KBM-7 (cell line): ENCODE data around the gene EPB41L3.

Experiments
- DNase-seq: peaks from one replicate; pipeline ENCODE4 v3.0.0-alpha.2; 2015
- in situ Hi-C: fragments of 300-500 bp; cut with MboI; formaldehyde crosslinking; loops from 2 replicates; pipeline ENCODE4 v1.14.3; 2020; ENCODE audit warnings: low sequenced_read_pairs, low pct_unique_long_range_greater_than_20kb, mixed read lengths

Gene EPB41L3

GRCh38 chr18:5463390-5463789, 80.4 kb downstream of the EPB41L3 start:
- DNase-seq = peak; percentile 60

GRCh38 chr18:5462227-5462626, 81.6 kb downstream of the EPB41L3 start:
- peak; percentile 77 for DNase-seq
- in situ Hi-C loops = no loop called here

More at GRCh38 chr18:5463390-5463789, 80.4 kb downstream of the EPB41L3 start:
- in situ Hi-C loops = no loop called here

- in situ Hi-C loops = no loop called here
- no peak for DNase-seq
Measured at GRCh38 chr18:5461041-5461440, 82.8 kb downstream of the EPB41L3 start.

- in situ Hi-C loops = no loop called here
- no peak for DNase-seq
Measured at GRCh38 chr18:5457462-5457957, 86.3 kb downstream of the EPB41L3 start.

- DNase-seq = peak; percentile 48
- in situ Hi-C loops = no loop called here
Measured at GRCh38 chr18:5456577-5457461, 87.0 kb downstream of the EPB41L3 start.

GRCh38 chr18:5455674-5456073, 88.1 kb downstream of the EPB41L3 start:
- in situ Hi-C loops = no loop called here
- DNase-seq = no peak

GRCh38 chr18:5452943-5453443, 90.8 kb downstream of the EPB41L3 start:
- DNase-seq = no peak
- in situ Hi-C loops = no loop called here

GRCh38 chr18:5451871-5452270, 91.9 kb downstream of the EPB41L3 start:
- in situ Hi-C loops = no loop called here
- DNase-seq = no peak

- DNase-seq = no peak
- in situ Hi-C loops = no loop called here
Measured at GRCh38 chr18:5451150-5451549, 92.6 kb downstream of the EPB41L3 start.

- in situ Hi-C loops = no loop called here
- no peak for DNase-seq
Measured at GRCh38 chr18:5449858-5450509, 93.8 kb downstream of the EPB41L3 start.

- in situ Hi-C loops = no loop called here
- no peak for DNase-seq
Measured at GRCh38 chr18:5447442-5447841, 96.4 kb downstream of the EPB41L3 start.

- in situ Hi-C loops = no loop called here
- DNase-seq = no peak
Measured at GRCh38 chr18:5444847-5445246, 99.0 kb downstream of the EPB41L3 start.

GRCh38 chr18:5444269-5444668, 99.5 kb downstream of the EPB41L3 start:
- DNase-seq = no peak
- in situ Hi-C loops = no loop called here

- in situ Hi-C loops = no loop called here
Measured at GRCh38 chr18:5439986-5440696, 103.7 kb downstream of the EPB41L3 start.

GRCh38 chr18:5434425-5434824, 109.4 kb downstream of the EPB41L3 start:
- in situ Hi-C loops = no loop called here
- DNase-seq = no peak

More at GRCh38 chr18:5439986-5440696, 103.7 kb downstream of the EPB41L3 start:
- DNase-seq = peak; percentile 70

GRCh38 chr18:5431836-5432575, 111.8 kb downstream of the EPB41L3 start:
- in situ Hi-C loops = no loop called here
- DNase-seq = no peak

- in situ Hi-C loops = no loop called here
- no peak for DNase-seq
Measured at GRCh38 chr18:5430131-5430530, 113.7 kb downstream of the EPB41L3 start.

GRCh38 chr18:5429681-5430080, 114.1 kb downstream of the EPB41L3 start:
- no peak for DNase-seq
- in situ Hi-C loops = no loop called here

GRCh38 chr18:5425721-5426120, 118.1 kb downstream of the EPB41L3 start:
- in situ Hi-C loops = no loop called here
- DNase-seq = no peak
